HK-2 (cell line): ENCODE data around the gene RAB30.

Experiments
- DNase-seq: peaks from one replicate; pipeline ENCODE4 v3.0.0-alpha.2; 2018; ENCODE audit not compliant: unreplicated experiment

RAB30 gene, protein sequence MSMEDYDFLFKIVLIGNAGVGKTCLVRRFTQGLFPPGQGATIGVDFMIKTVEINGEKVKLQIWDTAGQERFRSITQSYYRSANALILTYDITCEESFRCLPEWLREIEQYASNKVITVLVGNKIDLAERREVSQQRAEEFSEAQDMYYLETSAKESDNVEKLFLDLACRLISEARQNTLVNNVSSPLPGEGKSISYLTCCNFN

DNA sequence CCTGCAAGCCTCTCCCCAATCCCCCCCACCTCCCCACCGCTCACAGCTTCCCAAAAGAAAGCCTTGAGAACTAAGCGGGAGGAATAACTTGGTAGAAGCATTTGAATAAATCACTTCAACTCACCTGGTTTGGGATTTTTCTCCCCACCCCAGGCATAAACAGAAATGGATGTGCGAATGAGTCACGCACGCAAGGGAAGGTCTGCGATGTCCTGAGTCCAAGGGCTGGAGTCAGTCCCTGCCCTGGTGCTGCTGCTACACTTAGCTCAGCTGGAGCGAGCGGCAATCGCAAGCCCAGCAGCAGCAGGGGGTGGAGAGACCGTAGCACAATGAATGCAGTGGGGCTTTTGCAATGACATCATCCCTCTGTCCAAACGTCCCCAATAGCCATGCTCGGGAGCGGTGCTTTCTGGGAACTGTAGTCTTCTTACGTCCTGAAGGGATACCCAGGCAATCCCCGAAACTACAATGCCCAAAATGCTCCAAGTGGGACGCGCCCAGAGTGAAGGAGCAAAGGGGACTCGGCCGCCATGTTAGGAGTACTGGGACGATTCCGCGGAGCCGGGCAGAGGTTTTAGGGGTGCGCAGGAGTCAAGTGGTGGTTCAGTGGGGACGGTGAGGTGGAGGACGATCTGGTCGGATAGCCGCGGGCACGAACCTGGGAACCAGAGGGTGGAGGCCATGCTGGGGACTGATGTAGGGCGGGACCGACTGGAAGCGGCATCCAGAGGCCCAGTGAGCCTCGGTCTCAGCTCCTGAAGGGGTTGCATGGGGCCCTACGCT lies at the start of gene RAB30:
TSS of gene RAB30 (minus strand) at position 331 of the 783 bp plus-strand sequence. CDS start 74,581 bp downstream, outside the sequence.
- peak; percentile 90 for DNase-seq

GRCh38 chr11:83120327-83120726 lies 48.6 kb upstream of the RAB30 start:
- DNase-seq: no peak

DNA sequence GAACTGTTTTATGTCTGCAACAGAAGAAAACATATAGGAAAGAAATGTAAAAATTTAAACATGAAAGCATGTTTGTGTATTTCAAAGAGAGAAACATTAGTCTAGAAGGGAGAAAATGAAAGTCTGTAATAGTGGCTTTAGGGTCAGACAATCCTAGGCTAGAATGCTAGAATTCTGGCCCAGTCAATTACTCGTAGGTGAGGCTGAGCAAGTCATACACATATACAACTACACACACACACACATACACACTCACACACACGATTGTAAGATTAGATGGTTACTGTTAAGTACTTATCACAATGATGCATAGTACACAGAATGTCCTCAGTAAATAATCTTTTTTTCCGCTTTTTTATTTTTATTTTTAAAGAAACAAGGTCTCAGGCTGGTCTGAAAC lies 47.5 kb upstream of the RAB30 start:
- DNase-seq: no peak

GRCh38 chr11:83118814-83119213 lies 47.1 kb upstream of the RAB30 start:
- no peak for DNase-seq

- DNase-seq: no peak
Observed at GRCh38 chr11:83116015-83116641, 44.4 kb upstream of the RAB30 start.

DNA sequence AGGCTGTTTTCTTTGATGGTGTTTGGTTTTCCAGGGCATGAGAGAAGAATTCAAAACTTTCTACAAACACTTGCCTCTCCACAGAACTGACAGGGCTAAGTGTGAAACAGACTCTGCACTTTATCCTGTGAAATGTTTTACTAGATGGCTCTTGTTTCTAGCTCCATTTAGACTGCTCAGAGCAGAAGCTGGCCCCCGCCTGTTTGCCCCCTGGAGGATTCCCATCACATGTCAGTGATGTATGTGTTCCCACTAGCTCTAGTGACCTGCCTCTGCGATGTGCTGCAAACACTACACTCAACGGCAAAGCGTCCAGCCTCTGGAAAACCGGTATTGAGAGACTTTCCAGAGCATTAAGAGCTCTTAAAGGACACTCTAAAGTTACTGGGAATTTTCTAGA lies 43.9 kb upstream of the RAB30 start:
- no peak for DNase-seq

- no peak for DNase-seq
Observed at GRCh38 chr11:83115026-83115425, 43.3 kb upstream of the RAB30 start.

DNA sequence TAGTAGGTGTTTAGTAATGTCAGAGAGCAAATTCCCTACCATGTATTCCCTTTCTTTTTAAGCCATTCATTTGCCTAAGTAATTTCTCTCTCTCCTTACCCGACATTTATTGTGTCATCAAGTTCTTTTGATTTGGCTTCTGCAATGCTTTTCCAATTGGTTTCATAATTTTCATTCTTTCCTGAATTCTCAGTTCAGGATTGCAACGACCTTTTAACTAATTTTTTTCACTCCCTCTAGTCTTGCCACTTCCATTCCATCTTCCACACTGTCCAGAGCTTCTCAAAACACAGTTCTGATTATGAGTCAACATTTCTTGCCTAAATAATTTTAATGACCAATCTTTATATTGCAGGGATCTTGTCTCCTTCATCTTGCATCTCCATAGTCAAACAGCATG lies 41.2 kb upstream of the RAB30 start:
- DNase-seq: no peak

DNA sequence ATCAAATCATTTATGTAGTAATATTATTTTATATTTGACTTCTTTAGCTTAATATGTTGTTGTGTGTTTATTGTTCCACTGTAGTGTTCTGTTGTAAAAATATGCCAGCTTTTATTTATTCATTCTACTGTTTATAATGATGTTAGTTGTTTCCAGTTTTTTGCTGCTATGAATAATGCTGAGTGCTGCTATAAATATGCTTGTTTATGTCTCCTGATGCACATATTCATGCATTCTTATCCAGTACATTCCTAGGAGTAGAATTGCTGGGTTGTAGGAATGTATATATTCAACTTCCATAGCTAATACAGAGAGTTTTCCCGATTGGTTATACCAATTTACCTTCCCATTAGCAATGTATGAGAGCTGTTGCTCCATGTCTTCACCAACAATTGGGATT lies 33.5 kb upstream of the RAB30 start:
- no peak for DNase-seq

DNA sequence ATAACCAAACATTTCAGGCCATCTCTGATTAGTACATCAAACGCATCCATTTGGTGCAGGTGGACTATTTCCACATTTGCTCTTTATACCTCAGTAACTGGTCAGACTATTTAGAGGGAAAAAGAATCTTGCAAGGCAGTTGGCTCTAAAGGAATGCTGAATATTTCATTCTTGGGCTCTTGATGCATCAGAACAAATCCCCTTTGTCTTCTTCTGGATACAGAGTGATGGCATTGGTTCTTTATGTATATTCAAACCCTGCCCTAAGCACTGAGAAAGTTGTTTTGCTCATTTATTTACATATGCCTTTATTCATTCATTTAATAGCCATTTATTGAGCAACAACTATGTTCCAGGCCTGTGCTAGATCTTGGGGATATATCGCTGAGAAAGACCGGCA lies 31.1 kb upstream of the RAB30 start:
- DNase-seq: no peak

DNA sequence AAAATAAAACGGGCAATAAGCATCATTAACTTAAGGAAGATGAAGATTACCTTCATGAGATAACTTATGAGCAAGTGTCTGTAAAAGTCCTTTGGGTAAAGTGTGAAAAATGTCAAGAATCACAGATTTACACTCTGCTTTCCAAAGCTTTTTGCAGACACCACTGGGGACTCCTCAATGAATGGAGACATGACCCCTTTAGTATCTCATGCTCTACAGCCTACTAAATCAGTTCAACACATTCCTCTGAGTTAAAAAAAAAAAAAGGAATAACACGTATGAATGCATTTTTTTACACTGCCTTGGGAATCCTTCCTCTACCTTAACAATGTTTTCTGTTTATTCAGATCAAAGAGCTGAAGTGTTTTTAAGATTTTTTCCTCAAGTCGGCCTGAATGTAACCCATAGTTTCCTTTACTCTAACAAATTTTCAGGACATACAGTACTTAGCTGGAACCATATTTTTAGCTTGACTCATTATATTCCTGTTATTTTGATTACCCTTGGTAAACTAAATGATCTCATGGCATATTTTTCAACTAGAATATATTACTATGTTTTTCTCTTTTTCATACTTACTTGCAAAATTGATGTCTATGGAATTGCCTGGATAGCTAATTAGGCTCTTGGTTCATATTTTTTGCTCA lies 25.9 kb upstream of the RAB30 start:
- DNase-seq: no peak

- DNase-seq: no peak
Observed at GRCh38 chr11:83093634-83094033, 21.9 kb upstream of the RAB30 start.

- no peak for DNase-seq
Observed at GRCh38 chr11:83092488-83093384, 21.0 kb upstream of the RAB30 start.

GRCh38 chr11:83088965-83089364 lies 17.3 kb upstream of the RAB30 start:
- DNase-seq: no peak

DNA sequence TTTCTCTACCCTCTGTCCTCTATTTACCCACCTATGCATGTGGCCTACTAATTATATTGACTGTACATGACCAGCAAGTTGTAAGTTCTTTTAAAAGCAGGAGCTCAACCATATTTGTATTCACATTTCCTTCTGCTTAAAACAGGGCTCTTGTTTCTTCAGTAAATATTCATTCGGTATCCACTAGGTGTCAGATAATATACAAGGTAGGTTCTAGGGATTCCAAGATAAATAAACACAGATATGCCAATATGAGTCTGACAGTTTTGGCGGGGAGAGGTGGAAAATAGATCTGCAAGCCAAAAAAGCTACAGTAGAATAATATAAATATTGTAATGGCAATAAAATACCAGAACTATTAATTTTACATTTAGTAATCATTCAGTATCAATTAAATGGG lies 15.3 kb upstream of the RAB30 start:
- no peak for DNase-seq

DNA sequence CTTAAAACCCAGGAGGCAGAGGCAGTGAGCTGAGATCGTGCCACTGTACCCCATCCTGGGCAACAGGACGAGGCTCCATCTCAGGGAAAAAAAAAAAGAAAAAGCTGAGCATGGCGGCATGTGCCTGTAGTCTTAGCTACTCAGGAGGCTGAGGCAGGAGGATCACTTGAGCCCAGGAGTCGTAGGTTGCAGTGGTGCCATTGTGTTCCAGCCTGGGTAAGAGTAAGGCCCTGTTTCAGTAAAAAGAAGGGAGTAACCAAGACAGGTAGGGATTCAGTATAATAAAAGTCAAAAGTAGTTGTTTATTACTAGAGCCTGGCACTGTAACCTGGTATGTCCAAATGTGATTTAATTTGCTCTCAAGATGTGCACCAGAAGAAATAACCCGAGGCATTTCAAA lies 8.1 kb upstream of the RAB30 start:
- DNase-seq: no peak

- no peak for DNase-seq
Observed at GRCh38 chr11:83078269-83078668, 6.6 kb upstream of the RAB30 start.

DNA sequence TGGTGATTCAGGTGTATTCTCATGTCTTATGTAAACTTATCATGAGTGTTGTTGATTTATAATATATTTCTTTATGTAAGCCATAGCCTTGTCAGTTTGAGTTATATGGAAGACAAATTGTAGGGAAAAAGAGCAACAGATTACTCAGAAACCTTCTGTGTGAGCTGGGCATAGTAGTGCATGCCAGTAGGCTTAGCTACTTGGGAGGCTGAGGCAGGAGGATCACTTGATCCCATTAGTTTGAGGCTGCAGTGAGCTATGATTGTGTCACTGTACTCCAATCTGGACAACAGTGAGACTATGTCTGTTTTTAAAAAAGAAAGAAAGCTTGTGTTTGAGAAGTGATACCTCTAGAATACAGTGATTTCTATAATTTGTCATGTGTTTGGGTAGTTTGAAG lies 2.2 kb upstream of the RAB30 start:
- no peak for DNase-seq

GRCh38 chr11:83073258-83073657 lies 1.6 kb upstream of the RAB30 start:
- DNase-seq: no peak

GRCh38 chr11:83072350-83073242 lies 899 bp upstream of the RAB30 start:
- DNase-seq: no peak
